Lower leg skin (tissue), 3 donors: ENCODE data around the gene EED.

Experiments used
- CTCF ChIP-seq, 3 donors: fragments of 450-650 bp; IDR thresholded peaks; one replicate each; pipeline ENCODE4 v1.5.1; 2016; ENCODE audit warnings: antibody characterized with exemption in 3 of 3, mild to moderate bottlenecking in 3 of 3, moderate library complexity in 2 of 3
- POLR2A ChIP-seq, 2 donors: fragments of 450-650 bp; IDR thresholded peaks; one replicate each; pipeline ENCODE4 v1.6.1; 2016 to 2017; ENCODE audit warnings: antibody characterized with exemption in 2 of 2, mild to moderate bottlenecking in 1 of 2, moderate library complexity in 1 of 2

- TF ChIP-seq CTCF (IDR thresholded peaks at IDR 0.05) (no peak), POLR2A (IDR thresholded peaks at IDR 0.05) (no peak)
These were observed 4.1 kb downstream of the EED start for GRCh38 chr11:86248609-86249008.
